DND-41 (cell line): ENCODE results near the gene XIAP.

Experiments
- EZH2 ChIP-seq: IDR thresholded peaks from 3 replicates; pipeline ENCODE4 v1.6.1; 2012; ENCODE audit warnings: borderline replicate concordance, low read depth, mild to moderate bottlenecking, moderate library complexity, low read length, inconsistent platforms; ENCODE audit not compliant: severe bottlenecking
- TF ChIP-seq, protein P1 (sequence below): IDR thresholded peaks from 2 replicates; pipeline ENCODE4 v1.5.1; 2012; ENCODE audit warnings: borderline replicate concordance, low read length, moderate library complexity, mild to moderate bottlenecking; ENCODE audit not compliant: poor library complexity, severe bottlenecking; ENCODE audit errors: extremely low read depth

DNA sequence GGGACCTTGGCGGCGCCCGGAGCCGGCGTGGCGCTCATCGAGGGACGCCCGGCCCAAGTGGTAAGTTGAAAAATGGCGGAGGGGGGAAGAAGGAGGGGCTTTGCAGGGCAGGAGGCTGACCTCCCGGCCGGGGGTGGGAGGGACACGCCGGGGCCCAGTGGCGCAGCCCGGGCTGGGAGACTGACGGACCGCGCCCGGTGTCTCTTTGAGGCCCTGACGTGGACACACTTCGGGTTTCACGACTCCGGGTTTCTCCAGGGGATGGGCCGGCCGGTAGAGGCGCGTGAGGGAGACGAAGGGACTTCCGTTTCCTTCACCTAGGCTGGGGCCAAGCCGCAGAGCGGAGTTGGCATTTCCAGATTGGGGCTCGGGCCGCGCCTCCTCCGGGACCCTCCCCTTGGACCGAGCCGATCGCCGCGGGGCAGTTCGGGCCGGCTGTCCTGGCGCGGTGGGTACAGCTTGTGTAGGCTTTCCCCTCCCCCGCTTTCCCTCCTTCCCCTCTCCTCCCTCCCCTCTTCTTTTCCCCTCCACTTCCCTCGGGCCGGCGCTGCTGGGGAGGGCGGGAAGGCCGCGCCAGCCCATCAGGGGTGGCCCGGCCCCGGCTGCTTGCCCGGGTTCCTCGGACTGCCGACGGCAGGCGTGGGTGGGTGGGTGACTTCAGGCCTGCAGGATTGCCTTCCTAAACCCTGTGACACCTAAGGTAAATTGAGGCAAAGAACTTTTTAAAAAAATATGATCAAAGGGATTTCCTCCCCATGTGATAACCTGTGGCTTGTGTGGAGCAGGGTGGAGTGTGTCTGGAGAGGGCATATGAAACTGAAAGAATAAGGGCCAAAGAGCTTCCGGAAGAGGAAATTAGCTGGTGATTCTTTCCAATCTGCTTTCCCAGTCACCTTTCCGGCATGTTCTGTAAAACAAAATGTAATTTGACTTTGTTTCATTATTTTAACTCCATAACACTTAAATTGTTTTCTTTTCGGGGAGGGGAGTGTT is at the start of gene XIAP:
- TF ChIP-seq, protein P1, sequence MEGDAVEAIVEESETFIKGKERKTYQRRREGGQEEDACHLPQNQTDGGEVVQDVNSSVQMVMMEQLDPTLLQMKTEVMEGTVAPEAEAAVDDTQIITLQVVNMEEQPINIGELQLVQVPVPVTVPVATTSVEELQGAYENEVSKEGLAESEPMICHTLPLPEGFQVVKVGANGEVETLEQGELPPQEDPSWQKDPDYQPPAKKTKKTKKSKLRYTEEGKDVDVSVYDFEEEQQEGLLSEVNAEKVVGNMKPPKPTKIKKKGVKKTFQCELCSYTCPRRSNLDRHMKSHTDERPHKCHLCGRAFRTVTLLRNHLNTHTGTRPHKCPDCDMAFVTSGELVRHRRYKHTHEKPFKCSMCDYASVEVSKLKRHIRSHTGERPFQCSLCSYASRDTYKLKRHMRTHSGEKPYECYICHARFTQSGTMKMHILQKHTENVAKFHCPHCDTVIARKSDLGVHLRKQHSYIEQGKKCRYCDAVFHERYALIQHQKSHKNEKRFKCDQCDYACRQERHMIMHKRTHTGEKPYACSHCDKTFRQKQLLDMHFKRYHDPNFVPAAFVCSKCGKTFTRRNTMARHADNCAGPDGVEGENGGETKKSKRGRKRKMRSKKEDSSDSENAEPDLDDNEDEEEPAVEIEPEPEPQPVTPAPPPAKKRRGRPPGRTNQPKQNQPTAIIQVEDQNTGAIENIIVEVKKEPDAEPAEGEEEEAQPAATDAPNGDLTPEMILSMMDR: no peak
- TF ChIP-seq EZH2: no peak
